Measurements from ENCODE around the gene GDA. TPM values are rescaled to one million over a fixed set of nuclear protein-coding genes. Genes with fewer than 3 reads are reported as not detected.

GDA gene
- polyA plus RNA-seq, 2 donors: 0.04 to 0.11 TPM

- H3K36me3 ChIP-seq (ENCODE audit: control insufficient read depth in 2 of 2, insufficient read depth in 2 of 2, low read length in 1 of 2): no peaks in the 10 kb centered on the region
Observed at GRCh38 chr9:72199238-72199637, 50.0 kb downstream of the GDA start.

GRCh38 chr9:72200452-72200851 lies 51.2 kb downstream of the GDA start:
- Histone ChIP-seq H3K4me3 (ENCODE audit: low read depth in 1 of 2, low read length in 2 of 2) (no peak overlapping the region), H3K9me3 (ENCODE audit: control insufficient read depth in 2 of 2, insufficient read depth in 1 of 2, low read depth in 1 of 2, low read length in 1 of 2) (no peaks in the 10 kb centered on the region), H3K4me1 (ENCODE audit: control insufficient read depth in 2 of 2, insufficient read depth in 2 of 2, low read length in 1 of 2) (peaks cover 0 to 2% of the 10 kb centered on the region in 2 donors), H3K27ac (ENCODE audit: low read depth in 2 of 2, low read length in 1 of 2) (no peak overlapping the region), H3K27me3 (ENCODE audit: control insufficient read depth in 1 of 2, insufficient read depth in 2 of 2, low read length in 2 of 2) (no peaks in the 10 kb centered on the region), H3K36me3 (ENCODE audit: control insufficient read depth in 2 of 2, insufficient read depth in 2 of 2, low read length in 1 of 2) (no peaks in the 10 kb centered on the region)
- 84 to 86% methylated on average over 6 of the region's 6 CpGs for WGBS, 2 donors

More at GRCh38 chr9:72199238-72199637, 50.0 kb downstream of the GDA start:
- Histone ChIP-seq H3K27ac (ENCODE audit: low read depth in 2 of 2, low read length in 1 of 2) (no peak overlapping the region), H3K4me3 (ENCODE audit: low read depth in 1 of 2, low read length in 2 of 2) (no peak overlapping the region), H3K4me1 (ENCODE audit: control insufficient read depth in 2 of 2, insufficient read depth in 2 of 2, low read length in 1 of 2) (no peaks in the 10 kb centered on the region), H3K27me3 (ENCODE audit: control insufficient read depth in 1 of 2, insufficient read depth in 2 of 2, low read length in 2 of 2) (no peaks in the 10 kb centered on the region), H3K9me3 (ENCODE audit: control insufficient read depth in 2 of 2, insufficient read depth in 1 of 2, low read depth in 1 of 2, low read length in 1 of 2) (no peaks in the 10 kb centered on the region)
- WGBS, 2 donors: 63 to 73% methylated on average over 3 of the region's 3 CpGs

- H3K4me3 ChIP-seq (ENCODE audit: low read depth in 1 of 2, low read length in 2 of 2): no peak overlapping the region
- H3K4me1 ChIP-seq (ENCODE audit: control insufficient read depth in 2 of 2, insufficient read depth in 2 of 2, low read length in 1 of 2): peaks cover 0 to 2% of the 10 kb centered on the region in 2 donors
- WGBS, 2 donors: 69 to 71% methylated on average over 5 of the region's 5 CpGs
- H3K36me3 ChIP-seq (ENCODE audit: control insufficient read depth in 2 of 2, insufficient read depth in 2 of 2, low read length in 1 of 2): no peaks in the 10 kb centered on the region
- H3K27ac ChIP-seq (ENCODE audit: low read depth in 2 of 2, low read length in 1 of 2): no peak overlapping the region
- H3K27me3 ChIP-seq (ENCODE audit: control insufficient read depth in 1 of 2, insufficient read depth in 2 of 2, low read length in 2 of 2): no peaks in the 10 kb centered on the region
- H3K9me3 ChIP-seq (ENCODE audit: control insufficient read depth in 2 of 2, insufficient read depth in 1 of 2, low read depth in 1 of 2, low read length in 1 of 2): no peaks in the 10 kb centered on the region
Observed at GRCh38 chr9:72202009-72202408, 52.8 kb downstream of the GDA start.

DNA sequence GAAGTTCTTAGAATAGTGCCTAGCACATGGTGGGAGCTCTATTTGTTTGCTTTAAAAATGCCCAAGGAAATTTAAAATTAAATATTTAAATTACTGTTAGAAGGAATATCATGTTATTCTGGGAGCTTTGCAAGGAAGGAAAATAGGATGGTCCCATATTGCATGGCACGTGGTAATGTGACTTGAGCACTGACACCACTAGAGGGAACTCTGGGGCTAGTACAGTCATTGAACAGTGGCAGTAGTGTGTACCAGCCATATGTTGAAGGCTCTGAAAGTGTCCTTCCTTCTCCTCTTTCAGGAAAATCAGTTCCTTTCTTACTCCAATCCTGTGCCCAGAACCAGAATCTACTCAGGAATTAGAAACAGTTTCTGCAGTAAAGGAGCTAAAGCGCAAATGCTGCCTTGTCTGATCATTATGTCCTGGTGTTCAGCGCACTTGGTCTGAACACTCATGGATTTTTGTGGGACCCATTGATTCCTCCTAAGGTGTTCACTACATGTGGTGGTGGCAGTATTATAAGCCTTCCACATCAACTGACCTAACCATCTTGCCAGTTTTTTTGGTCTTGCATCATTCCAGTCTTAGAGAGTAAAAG lies 54.1 kb downstream of the GDA start:
- Histone ChIP-seq H3K27me3 (ENCODE audit: control insufficient read depth in 1 of 2, insufficient read depth in 2 of 2, low read length in 2 of 2) (no peaks in the 10 kb centered on the region), H3K4me3 (ENCODE audit: low read depth in 1 of 2, low read length in 2 of 2) (no peak overlapping the region), H3K9me3 (ENCODE audit: control insufficient read depth in 2 of 2, insufficient read depth in 1 of 2, low read depth in 1 of 2, low read length in 1 of 2) (no peaks in the 10 kb centered on the region), H3K4me1 (ENCODE audit: control insufficient read depth in 2 of 2, insufficient read depth in 2 of 2, low read length in 1 of 2) (peaks cover 0 to 2% of the 10 kb centered on the region in 2 donors), H3K27ac (ENCODE audit: low read depth in 2 of 2, low read length in 1 of 2) (no peak overlapping the region), H3K36me3 (ENCODE audit: control insufficient read depth in 2 of 2, insufficient read depth in 2 of 2, low read length in 1 of 2) (no peaks in the 10 kb centered on the region)
- 64 to 69% methylated on average over 3 of the region's 3 CpGs for WGBS, 2 donors

GRCh38 chr9:72204062-72204461 lies 54.8 kb downstream of the GDA start:
- H3K9me3 ChIP-seq (ENCODE audit: control insufficient read depth in 2 of 2, insufficient read depth in 1 of 2, low read depth in 1 of 2, low read length in 1 of 2): no peaks in the 10 kb centered on the region
- H3K27ac ChIP-seq (ENCODE audit: low read depth in 2 of 2, low read length in 1 of 2): no peak overlapping the region
- no peaks in the 10 kb centered on the region for H3K27me3 ChIP-seq (ENCODE audit: control insufficient read depth in 1 of 2, insufficient read depth in 2 of 2, low read length in 2 of 2)
- H3K4me1 ChIP-seq (ENCODE audit: control insufficient read depth in 2 of 2, insufficient read depth in 2 of 2, low read length in 1 of 2): peaks cover 0 to 2% of the 10 kb centered on the region in 2 donors
- H3K4me3 ChIP-seq (ENCODE audit: low read depth in 1 of 2, low read length in 2 of 2): no peak overlapping the region
- 70 to 76% methylated on average over 7 of the region's 7 CpGs for WGBS, 2 donors
- H3K36me3 ChIP-seq (ENCODE audit: control insufficient read depth in 2 of 2, insufficient read depth in 2 of 2, low read length in 1 of 2): no peaks in the 10 kb centered on the region

DNA sequence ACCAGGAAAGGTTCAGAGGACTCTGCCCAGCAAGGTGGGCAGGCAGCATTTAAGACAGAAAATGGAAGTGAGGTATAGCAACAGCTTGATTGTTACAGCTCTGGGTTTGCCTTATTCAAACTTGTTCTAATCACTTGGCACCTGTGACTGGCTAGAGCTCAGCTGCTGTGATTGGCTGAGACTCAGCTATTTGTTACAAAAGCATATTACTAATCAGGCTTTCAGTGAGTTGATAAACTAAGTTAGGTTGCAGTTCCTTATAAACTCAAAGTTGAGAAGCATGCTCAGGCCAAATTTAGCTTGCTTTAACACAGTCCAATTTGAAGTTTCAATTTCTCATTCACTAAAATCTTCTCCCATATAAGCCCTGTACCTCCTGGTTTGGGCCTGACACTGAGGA lies 56.3 kb downstream of the GDA start:
- no peaks in the 10 kb centered on the region for H3K36me3 ChIP-seq (ENCODE audit: control insufficient read depth in 2 of 2, insufficient read depth in 2 of 2, low read length in 1 of 2)
- no peaks in the 10 kb centered on the region for H3K9me3 ChIP-seq (ENCODE audit: control insufficient read depth in 2 of 2, insufficient read depth in 1 of 2, low read depth in 1 of 2, low read length in 1 of 2)
- peaks cover 0 to 2% of the 10 kb centered on the region in 2 donors for H3K4me1 ChIP-seq (ENCODE audit: control insufficient read depth in 2 of 2, insufficient read depth in 2 of 2, low read length in 1 of 2)
- H3K27ac ChIP-seq (ENCODE audit: low read depth in 2 of 2, low read length in 1 of 2): peak overlapping the region in 1 of 2 donors; percentile 9
- no peak overlapping the region for H3K4me3 ChIP-seq (ENCODE audit: low read depth in 1 of 2, low read length in 2 of 2)
- H3K27me3 ChIP-seq (ENCODE audit: control insufficient read depth in 1 of 2, insufficient read depth in 2 of 2, low read length in 2 of 2): no peaks in the 10 kb centered on the region

DNA sequence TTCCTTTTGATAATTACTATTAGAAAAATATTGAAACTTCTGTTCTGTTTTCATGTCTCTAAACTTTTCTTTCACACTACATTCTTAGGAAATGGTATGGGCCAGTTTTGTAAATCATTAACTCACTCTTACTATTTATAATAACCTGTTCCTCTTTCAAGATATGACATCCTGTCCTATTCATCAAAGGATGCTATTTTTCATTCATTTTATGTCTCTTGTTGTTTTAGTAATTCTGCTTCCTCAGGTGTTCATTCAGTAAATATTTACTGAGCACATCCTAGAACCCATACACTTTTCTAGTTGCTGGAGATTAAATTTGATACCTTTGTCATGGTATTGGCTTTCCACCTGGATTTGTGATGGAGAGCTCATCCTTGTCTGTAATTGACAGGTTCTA lies 58.0 kb downstream of the GDA start:
- Histone ChIP-seq H3K4me1 (ENCODE audit: control insufficient read depth in 2 of 2, insufficient read depth in 2 of 2, low read length in 1 of 2) (peaks cover 0 to 2% of the 10 kb centered on the region in 2 donors), H3K36me3 (ENCODE audit: control insufficient read depth in 2 of 2, insufficient read depth in 2 of 2, low read length in 1 of 2) (no peaks in the 10 kb centered on the region), H3K27ac (ENCODE audit: low read depth in 2 of 2, low read length in 1 of 2) (no peak overlapping the region), H3K9me3 (ENCODE audit: control insufficient read depth in 2 of 2, insufficient read depth in 1 of 2, low read depth in 1 of 2, low read length in 1 of 2) (no peaks in the 10 kb centered on the region), H3K4me3 (ENCODE audit: low read depth in 1 of 2, low read length in 2 of 2) (no peak overlapping the region), H3K27me3 (ENCODE audit: control insufficient read depth in 1 of 2, insufficient read depth in 2 of 2, low read length in 2 of 2) (no peaks in the 10 kb centered on the region)

DNA sequence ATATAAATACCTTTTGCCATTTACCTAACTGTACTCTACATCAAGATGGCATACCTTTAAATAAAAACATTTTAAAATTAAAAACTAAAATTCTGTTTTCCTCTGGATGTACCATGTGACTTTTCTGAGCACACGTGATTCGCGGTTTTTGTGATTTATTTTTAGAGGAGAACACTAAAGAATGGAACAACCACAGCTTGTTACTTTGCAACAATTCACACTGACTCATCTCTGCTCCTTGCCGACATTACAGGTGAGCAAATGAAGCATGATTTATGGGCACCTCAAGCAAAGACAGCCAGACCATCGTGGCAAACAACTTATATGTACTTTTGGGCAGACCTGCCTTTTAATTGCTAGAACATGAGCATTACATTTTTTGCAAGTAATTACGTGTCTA lies 61.3 kb downstream of the GDA start:
- Histone ChIP-seq H3K36me3 (ENCODE audit: control insufficient read depth in 2 of 2, insufficient read depth in 2 of 2, low read length in 1 of 2) (no peaks in the 10 kb centered on the region), H3K27ac (ENCODE audit: low read depth in 2 of 2, low read length in 1 of 2) (no peak overlapping the region), H3K4me1 (ENCODE audit: control insufficient read depth in 2 of 2, insufficient read depth in 2 of 2, low read length in 1 of 2) (no peaks in the 10 kb centered on the region), H3K4me3 (ENCODE audit: low read depth in 1 of 2, low read length in 2 of 2) (no peak overlapping the region), H3K9me3 (ENCODE audit: control insufficient read depth in 2 of 2, insufficient read depth in 1 of 2, low read depth in 1 of 2, low read length in 1 of 2) (no peaks in the 10 kb centered on the region), H3K27me3 (ENCODE audit: control insufficient read depth in 1 of 2, insufficient read depth in 2 of 2, low read length in 2 of 2) (no peaks in the 10 kb centered on the region)
- whole genome bisulfite sequencing, 2 donors: 38 to 59% methylated on average over 6 of the region's 6 CpGs

DNA sequence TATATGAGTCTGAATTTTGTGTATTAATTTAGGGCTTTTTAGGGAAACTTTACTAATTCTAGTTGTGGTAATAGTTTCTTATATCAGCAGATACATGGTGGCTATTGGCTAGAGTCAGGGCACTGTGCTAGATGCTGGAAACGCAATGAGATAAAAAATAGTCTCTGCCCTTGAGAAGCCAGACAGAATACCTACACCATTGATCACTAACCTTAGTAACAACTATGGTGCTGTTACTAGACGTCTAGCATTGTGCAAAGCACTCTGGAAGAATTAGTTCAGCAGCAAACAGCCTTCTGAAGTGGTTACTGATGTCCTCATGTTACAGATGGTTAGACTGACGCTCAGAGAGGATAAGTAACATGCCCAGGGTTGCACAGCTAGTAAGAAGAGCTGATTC lies 61.8 kb downstream of the GDA start:
- no peaks in the 10 kb centered on the region for H3K4me1 ChIP-seq (ENCODE audit: control insufficient read depth in 2 of 2, insufficient read depth in 2 of 2, low read length in 1 of 2)
- peaks cover 0 to 2% of the 10 kb centered on the region in 2 donors for H3K27me3 ChIP-seq (ENCODE audit: control insufficient read depth in 1 of 2, insufficient read depth in 2 of 2, low read length in 2 of 2)
- no peaks in the 10 kb centered on the region for H3K36me3 ChIP-seq (ENCODE audit: control insufficient read depth in 2 of 2, insufficient read depth in 2 of 2, low read length in 1 of 2)
- no peak overlapping the region for H3K27ac ChIP-seq (ENCODE audit: low read depth in 2 of 2, low read length in 1 of 2)
- H3K4me3 ChIP-seq (ENCODE audit: low read depth in 1 of 2, low read length in 2 of 2): no peak overlapping the region
- no peaks in the 10 kb centered on the region for H3K9me3 ChIP-seq (ENCODE audit: control insufficient read depth in 2 of 2, insufficient read depth in 1 of 2, low read depth in 1 of 2, low read length in 1 of 2)
- 41 to 58% methylated on average over 3 of the region's 3 CpGs for WGBS, 2 donors

- H3K9me3 ChIP-seq (ENCODE audit: control insufficient read depth in 2 of 2, insufficient read depth in 1 of 2, low read depth in 1 of 2, low read length in 1 of 2): no peaks in the 10 kb centered on the region
- H3K36me3 ChIP-seq (ENCODE audit: control insufficient read depth in 2 of 2, insufficient read depth in 2 of 2, low read length in 1 of 2): no peaks in the 10 kb centered on the region
- H3K4me3 ChIP-seq (ENCODE audit: low read depth in 1 of 2, low read length in 2 of 2): no peak overlapping the region
- H3K27ac ChIP-seq (ENCODE audit: low read depth in 2 of 2, low read length in 1 of 2): no peak overlapping the region
- 83 to 90% methylated on average over 4 of the region's 4 CpGs for WGBS, 2 donors
- H3K27me3 ChIP-seq (ENCODE audit: control insufficient read depth in 1 of 2, insufficient read depth in 2 of 2, low read length in 2 of 2): peaks cover 0 to 2% of the 10 kb centered on the region in 2 donors
- no peaks in the 10 kb centered on the region for H3K4me1 ChIP-seq (ENCODE audit: control insufficient read depth in 2 of 2, insufficient read depth in 2 of 2, low read length in 1 of 2)
Observed at GRCh38 chr9:72213906-72214305, 64.7 kb downstream of the GDA start.
